NCI-H2227 treated with DMSO at 0.1 percent for 48 hours (cell line): ENCODE data around the gene TRPC4AP.
A peak's percentile ranks its signal among the peaks of the same experiment; 100 is the strongest.

Experiments used
- DNase-seq: peaks from one replicate; lab custom pipeline; 2025; lab: John Stamatoyannopoulos, UW

The TRPC4AP gene

GRCh38 chr20:34968042-34968775 is 124.4 kb downstream of the TRPC4AP start:
- no peak for DNase-seq

GRCh38 chr20:34967421-34967820 is 125.2 kb downstream of the TRPC4AP start:
- no peak for DNase-seq

DNA sequence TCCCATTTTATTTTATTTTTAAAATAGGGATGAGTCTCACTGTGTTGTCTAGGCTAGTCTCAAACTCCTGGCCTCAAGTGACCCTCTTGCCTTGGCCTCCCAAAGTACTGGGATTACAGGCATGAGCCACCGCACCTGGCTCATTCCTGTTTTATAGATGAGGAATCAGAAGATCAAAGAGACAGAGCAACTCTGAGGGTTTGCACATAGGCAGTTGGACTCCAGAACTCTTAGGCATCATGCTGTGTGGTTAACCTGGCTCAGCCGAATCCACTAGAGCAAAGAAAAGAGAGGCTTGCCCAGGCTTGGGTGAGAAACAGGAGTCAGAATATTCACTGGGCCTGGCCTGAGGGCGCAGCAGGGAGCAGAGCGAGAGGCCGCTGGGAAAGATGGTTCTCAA is 127.6 kb downstream of the TRPC4AP start:
- no peak for DNase-seq

- DNase-seq = no peak
Measured at GRCh38 chr20:34964486-34964885, 128.1 kb downstream of the TRPC4AP start.

DNA sequence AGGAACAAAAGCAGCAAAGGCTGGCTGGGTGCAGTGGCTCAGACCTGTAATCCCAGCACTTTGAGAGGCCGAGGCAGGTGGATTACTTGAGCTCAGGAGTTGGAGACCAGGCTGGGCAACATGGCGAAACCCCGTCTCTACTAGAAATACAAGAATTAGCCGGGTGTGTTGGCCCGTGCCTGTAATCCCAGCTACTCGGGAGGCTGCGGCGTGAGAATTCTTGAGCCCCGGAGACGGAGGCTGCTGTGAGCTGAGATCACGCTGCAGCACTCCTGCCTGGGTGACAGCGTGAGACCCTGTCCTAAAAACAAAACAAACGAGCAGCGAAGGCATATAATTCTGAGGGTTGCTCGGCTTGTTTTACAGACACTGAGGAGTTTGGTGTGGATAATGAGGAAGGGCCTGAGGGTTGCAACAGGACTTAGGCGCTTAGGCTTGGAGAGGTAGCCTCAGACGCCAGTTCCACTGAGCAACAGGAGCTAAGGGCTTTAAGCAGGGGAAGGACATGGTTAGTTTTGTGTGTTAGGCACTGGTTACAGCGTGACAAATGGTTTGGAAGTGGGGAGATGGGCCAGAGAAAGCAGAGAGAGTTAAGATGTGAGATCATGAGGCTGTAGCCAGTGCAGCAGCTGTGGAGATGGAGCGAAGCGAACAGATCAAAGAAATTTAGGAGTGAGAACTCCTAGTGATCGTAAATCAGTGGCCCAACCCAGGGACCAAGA is 135.7 kb downstream of the TRPC4AP start:
- no peak for DNase-seq

- DNase-seq = no peak
Measured at GRCh38 chr20:34956041-34956458, 136.6 kb downstream of the TRPC4AP start.

GRCh38 chr20:34955231-34956040 is 137.2 kb downstream of the TRPC4AP start, which contains the start of the genes GSS and MYH7B:
TSS of gene GSS (minus strand) at chr20:34955806. CDS start at chr20:34951852, 3,954 bp downstream.
TSS of gene MYH7B (plus strand) at chr20:34955868. CDS start at chr20:34978006, 22,138 bp downstream.
- DNase-seq = peak; percentile 92

DNA sequence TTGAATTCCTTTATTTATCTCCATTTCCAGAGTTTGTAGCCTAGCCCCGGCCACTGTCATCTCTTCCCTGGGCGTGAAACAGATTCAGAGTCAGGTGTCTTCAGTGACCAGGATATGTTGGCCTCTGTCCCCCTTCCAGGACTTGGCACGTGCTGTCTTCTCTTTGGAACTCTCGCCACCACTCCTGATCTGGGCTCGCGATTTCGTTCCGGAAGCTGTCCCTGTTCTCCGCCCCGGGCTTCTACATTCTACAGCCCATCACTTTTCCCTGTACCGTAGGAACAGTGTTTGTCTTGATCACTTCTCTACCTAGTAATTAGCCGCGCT is 137.7 kb downstream of the TRPC4AP start:
- DNase-seq = no peak

DNA sequence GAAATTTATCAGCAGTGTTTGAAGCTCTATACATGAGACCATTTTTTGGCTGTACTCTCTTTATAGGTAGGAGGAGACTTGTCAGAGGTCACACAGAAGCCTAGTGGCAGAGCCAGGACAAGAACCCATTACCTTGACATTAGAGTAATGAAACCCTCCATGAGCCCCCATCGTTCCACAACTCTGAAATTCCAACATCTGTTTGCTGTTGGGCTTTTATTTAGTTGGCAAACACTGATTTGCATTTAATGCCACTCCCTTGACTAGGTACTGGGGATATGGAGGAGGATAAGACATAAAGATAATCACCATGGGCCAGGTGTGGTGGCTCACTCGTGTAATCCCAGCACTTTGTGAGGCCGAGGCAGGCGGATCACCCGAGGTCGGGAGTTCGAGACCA is 138.6 kb downstream of the TRPC4AP start:
- DNase-seq = no peak

- no peak for DNase-seq
Measured at GRCh38 chr20:34952671-34953070, 139.9 kb downstream of the TRPC4AP start.
